ENCODE measurements around the gene ALDH18A1.

The ALDH18A1 gene

DNA sequence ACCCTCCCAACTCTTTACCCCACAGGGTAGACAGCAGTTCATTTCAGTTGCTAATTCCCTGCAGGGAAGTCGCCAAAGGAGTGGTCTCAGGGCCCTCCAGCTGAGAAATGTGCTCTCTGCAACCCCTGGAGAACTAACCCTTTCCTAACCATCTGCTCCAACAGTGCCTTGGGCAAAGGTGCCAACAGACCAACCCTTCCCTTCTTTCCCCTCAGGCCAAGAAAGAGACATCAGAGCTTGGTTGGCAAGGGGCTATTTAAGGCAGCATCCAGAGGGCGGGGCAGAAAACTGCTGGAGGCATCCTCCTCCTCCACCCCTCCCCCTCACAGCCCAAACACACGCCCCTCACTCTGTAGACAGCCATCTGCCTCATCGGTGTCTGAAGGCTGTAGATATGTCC is 97.0 kb downstream of the ALDH18A1 start:
- in situ Hi-C loops (cut with MboI; ENCODE audit: low sequenced_read_pairs) = no loop called here

- in situ Hi-C loops (cut with MboI; ENCODE audit: low sequenced_read_pairs) = no loop called here
These were observed 97.8 kb downstream of the ALDH18A1 start for GRCh38 chr10:95558593-95559320.

DNA sequence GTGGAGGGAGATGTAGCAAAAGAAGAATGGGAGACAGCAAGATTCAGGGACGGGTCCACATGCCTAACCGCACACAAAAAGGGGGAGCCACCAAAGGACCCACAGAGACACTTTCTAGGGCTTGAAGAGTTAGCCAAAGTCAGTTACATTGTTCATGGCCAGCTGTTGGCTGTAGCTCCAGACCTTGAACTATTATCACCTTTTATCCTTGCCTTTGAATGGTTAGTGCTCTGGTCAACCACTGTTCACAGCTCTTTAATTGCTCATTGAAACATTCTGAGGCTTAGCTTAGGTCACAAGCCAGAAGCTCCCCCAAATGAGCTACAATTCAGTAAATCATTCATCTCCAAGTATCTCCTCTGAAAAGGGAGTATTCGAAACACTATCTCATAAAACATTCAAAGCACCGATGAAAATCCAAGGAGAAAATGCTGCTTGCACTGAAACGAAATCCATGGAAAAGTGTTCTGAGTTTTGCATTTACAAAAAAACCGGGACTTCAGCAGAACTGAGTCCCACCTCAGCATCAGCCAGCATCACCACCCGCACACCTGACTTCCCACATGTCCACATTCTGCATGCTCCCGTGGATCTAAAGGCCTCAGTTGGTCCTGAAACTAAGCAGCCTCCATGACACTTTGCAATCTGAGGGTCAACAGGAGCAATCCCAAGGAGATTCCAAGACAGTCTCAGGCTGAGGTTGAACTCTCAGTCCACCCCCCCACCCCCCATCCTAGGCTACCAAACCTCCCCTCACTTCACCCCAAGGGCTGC is 99.3 kb downstream of the ALDH18A1 start:
- in situ Hi-C loops (cut with MboI; ENCODE audit: low sequenced_read_pairs) = no loop called here
